Bone marrow (tissue), 2 donors: ENCODE results near the gene RBP7.
"Not testable (repeated sequence)": the region's sequence is repeated elsewhere in the genome, so short reads cannot be mapped to it uniquely, and the experiment has no call there.

ENCODE experiments used
- DNase-seq, 2 donors: peaks; one replicate each; lab custom pipeline; 2025; lab: John Stamatoyannopoulos, UW

The RBP7 gene

GRCh38 chr1:9996624-9997582 is at the start of gene RBP7:
Gene RBP7, plus strand, starts transcription at chr1:9997228. Its CDS starts 31 bp downstream, at chr1:9997259.
- no peak for DNase-seq

- no peak for DNase-seq
These were observed 39.3 kb upstream of the RBP7 start for GRCh38 chr1:9957726-9958125.

- DNase-seq, result no peak
These were observed 37.0 kb upstream of the RBP7 start for GRCh38 chr1:9960011-9960410.

GRCh38 chr1:9960706-9961562 is 36.1 kb upstream of the RBP7 start:
- DNase-seq, result no peak

GRCh38 chr1:9984253-9984652 is 12.8 kb upstream of the RBP7 start:
- no peak for DNase-seq

- DNase-seq, result no peak
These were observed 12.0 kb upstream of the RBP7 start for GRCh38 chr1:9985001-9985400.

GRCh38 chr1:9989773-9990172 is 7.3 kb upstream of the RBP7 start:
- no peak for DNase-seq

GRCh38 chr1:9990944-9991343 is 6.1 kb upstream of the RBP7 start:
- no peak for DNase-seq

GRCh38 chr1:9992910-9993309 is 4.1 kb upstream of the RBP7 start:
- peak in 1 of 2 donors; percentile 40 for DNase-seq

GRCh38 chr1:9993561-9994075 is 3.4 kb upstream of the RBP7 start:
- no peak for DNase-seq

GRCh38 chr1:10001016-10001665 is 4.1 kb downstream of the RBP7 start:
- DNase-seq, result no peak

- DNase-seq, result not testable (repeated sequence)
These were observed 8.2 kb downstream of the RBP7 start for GRCh38 chr1:10005248-10005647.

- DNase-seq, result no peak
These were observed 10.1 kb downstream of the RBP7 start for GRCh38 chr1:10007169-10007568.

- DNase-seq, result no peak
These were observed 17.0 kb downstream of the RBP7 start for GRCh38 chr1:10014016-10014415.

- DNase-seq, result no peak
These were observed 22.5 kb downstream of the RBP7 start for GRCh38 chr1:10019561-10019960.

- no peak for DNase-seq
These were observed 23.1 kb downstream of the RBP7 start for GRCh38 chr1:10020086-10020485.

GRCh38 chr1:10020678-10021077 is 23.6 kb downstream of the RBP7 start:
- DNase-seq, result not testable (repeated sequence)

- DNase-seq, result not testable (repeated sequence)
These were observed 25.0 kb downstream of the RBP7 start for GRCh38 chr1:10021992-10022391.

GRCh38 chr1:10022656-10023055 is 25.6 kb downstream of the RBP7 start:
- DNase-seq, result no peak

- DNase-seq, result no peak
These were observed 28.3 kb downstream of the RBP7 start for GRCh38 chr1:10025354-10025753.

- no peak for DNase-seq
These were observed 30.0 kb downstream of the RBP7 start for GRCh38 chr1:10027027-10027426.

- DNase-seq, result not testable (repeated sequence)
These were observed 32.0 kb downstream of the RBP7 start for GRCh38 chr1:10028956-10029500.
